Inflammatory macrophage treated with lipopolysaccharide for 4 hours (primary cell): ENCODE measurements around the gene HNRNPH3.
"Not testable (repeated sequence)": the region's sequence is repeated elsewhere in the genome, so short reads cannot be mapped to it uniquely, and the experiment has no call there.

Experiments used
- DNase-seq: peaks from one replicate; pipeline ENCODE4 v3.0.0-alpha.2; 2020

The HNRNPH3 gene, protein sequence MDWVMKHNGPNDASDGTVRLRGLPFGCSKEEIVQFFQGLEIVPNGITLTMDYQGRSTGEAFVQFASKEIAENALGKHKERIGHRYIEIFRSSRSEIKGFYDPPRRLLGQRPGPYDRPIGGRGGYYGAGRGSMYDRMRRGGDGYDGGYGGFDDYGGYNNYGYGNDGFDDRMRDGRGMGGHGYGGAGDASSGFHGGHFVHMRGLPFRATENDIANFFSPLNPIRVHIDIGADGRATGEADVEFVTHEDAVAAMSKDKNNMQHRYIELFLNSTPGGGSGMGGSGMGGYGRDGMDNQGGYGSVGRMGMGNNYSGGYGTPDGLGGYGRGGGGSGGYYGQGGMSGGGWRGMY

GRCh38 chr10:68331455-68332258, at the start of gene HNRNPH3:
TSS of gene HNRNPH3 (plus strand) at chr10:68332064. CDS start at chr10:68337222, 5,158 bp downstream.
- peak; percentile 98 for DNase-seq

- no peak for DNase-seq
Measured at GRCh38 chr10:68284062-68285001, 47.5 kb upstream of the HNRNPH3 start.

DNA sequence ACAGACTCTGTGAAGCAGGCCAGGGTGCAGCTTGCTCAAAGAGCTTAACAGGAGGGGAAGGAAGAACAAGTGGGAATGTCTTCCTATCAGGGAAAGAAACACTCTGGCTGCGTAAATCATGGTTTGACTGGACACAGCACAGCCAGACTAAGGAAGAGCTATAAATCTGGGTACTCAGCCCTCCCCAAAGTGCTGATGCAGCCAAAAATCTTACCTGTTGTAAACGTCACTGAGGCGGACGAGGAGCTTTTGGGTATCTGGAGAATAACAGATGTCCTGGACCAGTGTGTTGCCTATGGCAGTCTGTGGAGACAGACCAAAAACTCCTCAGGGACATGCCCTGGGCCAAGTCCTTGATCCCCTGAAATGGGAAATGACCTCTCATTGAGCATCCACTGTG, 43.1 kb upstream of the HNRNPH3 start:
- no peak for DNase-seq

DNA sequence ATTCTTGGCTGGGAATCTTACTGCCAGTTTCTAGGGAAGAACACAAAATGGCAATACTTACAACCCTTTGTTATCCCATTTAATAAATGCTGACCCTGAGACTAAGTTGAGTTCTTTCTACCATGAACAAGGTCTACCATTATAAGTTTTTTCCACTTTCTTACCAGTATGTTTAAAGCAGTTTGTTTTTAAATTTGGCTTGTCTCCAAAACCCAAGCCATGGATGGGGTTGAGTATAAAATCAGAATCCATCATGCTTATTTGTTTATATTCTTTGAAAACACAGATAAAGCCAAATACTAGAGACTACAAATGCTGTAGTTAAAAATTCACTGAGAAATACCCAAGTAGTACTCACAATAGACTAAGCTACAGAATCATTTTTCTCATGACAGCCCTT, 41.1 kb upstream of the HNRNPH3 start:
- DNase-seq, result no peak

DNA sequence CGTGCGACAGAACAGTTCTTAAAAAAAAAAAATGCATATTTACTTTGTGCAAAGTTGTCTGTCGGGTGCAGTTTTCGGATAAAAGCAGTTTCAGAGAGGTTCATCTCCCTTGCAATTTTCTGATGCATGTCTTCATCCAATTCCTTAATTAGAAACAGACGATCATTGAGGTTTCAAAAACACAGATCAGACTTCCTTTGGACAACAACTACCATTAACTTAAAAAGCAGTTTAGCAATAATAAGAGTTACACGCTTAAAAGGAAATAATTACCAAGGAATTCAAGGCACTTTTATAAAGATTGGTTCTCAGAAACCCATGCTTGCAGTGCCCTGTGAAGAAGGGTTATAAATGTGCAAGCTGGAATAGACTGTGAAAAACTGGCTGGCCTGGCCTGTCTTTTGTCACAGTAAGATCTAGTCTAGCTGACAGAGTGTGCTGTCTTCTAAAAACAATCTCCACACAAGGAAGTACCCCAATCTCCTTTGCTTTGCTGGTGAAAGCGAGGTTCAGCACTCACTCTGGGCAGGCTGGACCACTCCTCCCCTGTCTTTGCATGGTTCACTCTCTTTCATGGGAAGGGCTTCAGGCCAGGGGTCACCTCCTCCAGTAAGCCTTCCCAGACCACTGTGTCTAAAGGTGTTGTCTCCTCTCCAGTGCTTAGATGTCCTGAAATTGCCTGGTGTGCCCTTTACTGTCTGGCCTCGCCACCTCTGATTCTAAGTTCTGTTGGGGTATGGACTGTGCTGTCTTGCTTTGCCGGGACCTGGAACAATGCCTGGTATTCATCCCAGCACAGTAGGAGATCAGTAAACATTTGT, 34.8 kb upstream of the HNRNPH3 start:
- no peak for DNase-seq

DNA sequence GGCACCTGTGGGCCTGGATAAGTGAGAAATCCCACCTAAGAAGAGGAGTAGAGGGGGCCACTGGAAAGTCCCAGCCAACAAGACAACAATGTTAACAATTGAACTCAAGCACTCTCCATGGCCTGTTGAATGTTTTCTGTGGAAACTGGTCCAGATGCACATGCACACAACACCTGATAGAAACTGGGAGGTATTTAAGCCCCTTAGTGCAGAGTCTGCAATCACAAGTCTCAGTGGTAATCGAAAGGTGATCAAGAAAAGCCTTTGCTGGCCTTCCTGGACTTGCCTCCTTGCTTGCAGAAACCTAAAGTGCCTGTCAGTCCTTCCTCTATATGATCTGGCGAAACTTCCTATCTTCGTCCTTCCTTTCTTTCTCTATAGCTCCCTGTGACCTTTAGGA, 30.6 kb upstream of the HNRNPH3 start:
- peak; percentile 15 for DNase-seq

GRCh38 chr10:68301790-68302502, 29.9 kb upstream of the HNRNPH3 start:
- DNase-seq, result peak; percentile 53

- no peak for DNase-seq
Measured at GRCh38 chr10:68302503-68302823, 29.4 kb upstream of the HNRNPH3 start.

DNA sequence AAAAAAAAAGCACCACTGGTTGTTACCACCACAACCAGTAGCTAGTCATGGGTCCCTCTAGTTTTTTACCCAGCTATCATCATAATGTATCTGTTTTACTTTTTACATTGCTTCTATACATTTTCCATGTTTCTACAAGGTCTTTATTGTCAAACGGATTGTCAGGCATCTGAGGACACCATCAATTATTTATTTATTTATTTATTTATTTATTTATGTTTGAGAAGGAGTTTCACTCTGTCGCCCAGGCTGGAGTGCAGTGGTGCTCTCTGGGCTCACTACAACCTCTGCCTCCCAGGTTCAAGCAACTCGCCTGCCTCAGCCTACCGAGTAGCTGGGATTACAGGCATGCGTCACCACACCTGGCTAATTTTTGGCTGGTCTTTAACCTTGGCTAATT, 29.0 kb upstream of the HNRNPH3 start:
- DNase-seq, result no peak

DNA sequence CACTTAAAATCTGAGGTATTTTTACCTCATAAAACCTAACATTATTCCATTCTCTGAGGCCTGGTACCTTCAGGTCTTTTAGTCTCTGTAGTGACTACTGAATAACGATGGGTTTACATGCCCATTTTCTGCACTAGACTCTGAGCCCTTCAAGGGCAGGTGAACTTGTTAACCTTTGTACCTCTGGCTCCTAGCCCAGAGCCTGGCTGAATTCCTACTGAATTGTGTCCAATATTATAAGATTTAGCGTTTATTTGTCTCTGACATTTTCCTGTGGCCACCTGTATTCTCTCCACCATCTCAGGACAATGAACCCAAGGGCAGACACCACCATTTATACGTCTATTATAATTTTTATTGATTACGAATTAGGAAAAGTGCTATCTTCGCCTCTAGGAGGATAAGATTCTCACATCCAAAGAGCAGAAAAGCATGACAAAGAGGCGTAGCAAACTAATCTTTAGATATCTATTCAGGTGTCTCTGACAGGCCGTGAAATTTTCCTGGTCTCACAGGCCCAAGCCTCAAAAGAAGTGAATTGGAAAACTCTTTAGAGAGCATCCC, 27.9 kb upstream of the HNRNPH3 start:
- no peak for DNase-seq

DNA sequence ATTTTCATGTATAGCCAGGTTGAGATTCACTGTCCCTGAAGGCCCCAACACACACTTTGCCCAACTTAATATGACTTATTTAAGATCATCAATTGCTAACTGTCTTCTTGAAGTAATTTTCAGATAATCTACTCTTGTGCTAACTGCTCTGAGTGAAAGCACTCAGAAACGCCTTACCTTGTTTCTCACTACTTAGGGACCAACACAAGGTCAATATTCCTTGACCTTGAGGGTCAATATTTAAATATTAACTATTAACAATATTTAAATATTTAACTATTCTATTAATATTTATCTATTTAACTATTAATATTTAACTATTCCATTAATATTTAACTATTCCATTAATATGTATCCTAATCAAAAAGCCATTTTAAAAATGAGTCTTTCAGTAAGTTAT, 26.0 kb upstream of the HNRNPH3 start:
- no peak for DNase-seq

- no peak for DNase-seq
Measured at GRCh38 chr10:68310531-68310930, 21.3 kb upstream of the HNRNPH3 start.

DNA sequence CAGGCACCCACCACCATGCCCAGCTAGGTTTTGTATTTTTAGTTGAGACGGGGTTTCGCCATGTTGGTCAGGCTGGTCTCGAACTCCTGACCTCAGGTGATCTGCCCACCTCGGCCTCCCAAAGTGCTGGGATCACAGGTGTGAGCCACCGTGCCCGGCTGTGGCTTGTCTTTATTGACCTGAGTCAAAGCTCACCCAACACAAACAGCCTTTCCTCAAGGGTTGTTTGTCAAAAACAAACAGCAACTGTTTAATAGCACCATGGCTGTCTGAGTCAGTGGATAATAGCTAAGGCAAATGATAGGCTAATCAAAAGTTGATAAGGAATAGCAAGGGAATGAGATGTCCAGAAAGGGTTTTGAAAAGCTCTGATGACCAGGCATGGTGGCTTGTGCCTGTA, 16.9 kb upstream of the HNRNPH3 start:
- DNase-seq, result not testable (repeated sequence)

DNA sequence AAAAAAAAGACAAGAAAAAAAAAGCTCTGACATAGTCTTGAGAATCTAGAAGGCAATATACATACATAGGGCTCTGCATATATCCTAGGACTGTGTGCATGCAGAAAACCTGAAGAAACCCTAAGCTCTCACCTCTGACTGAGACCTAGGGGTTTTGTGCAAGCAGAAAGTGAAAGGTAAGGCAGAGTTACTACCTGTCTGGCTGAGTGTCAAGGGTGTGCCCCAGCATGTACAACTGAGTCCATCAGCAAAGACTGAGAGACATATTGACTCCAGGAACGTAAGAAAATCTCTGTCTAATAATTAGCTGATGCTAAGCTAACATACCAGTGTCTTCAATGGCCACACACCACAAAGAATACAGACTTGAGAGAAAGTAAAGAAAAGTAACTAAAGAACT, 16.3 kb upstream of the HNRNPH3 start:
- no peak for DNase-seq

GRCh38 chr10:68318331-68319059, 13.4 kb upstream of the HNRNPH3 start:
- DNase-seq, result no peak

DNA sequence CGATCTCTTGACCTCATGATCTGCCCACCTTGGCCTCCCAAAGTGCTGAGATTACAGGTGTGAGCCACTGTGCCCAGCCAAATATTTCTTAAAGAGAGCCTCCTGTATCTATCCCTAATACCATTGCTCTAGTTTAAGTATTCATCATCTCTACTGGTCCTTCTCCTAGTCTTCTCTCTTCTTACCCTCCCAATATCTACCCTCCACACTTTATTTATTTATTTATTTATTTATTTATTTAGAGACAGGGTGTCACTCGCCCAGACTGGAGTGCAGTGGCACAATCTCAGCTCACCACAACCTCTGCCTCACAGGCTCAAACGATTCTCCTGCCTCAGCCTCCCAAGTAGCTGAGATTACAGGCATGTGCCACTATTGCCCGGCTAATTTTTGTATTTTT, 7.5 kb upstream of the HNRNPH3 start:
- not testable (repeated sequence) for DNase-seq

DNA sequence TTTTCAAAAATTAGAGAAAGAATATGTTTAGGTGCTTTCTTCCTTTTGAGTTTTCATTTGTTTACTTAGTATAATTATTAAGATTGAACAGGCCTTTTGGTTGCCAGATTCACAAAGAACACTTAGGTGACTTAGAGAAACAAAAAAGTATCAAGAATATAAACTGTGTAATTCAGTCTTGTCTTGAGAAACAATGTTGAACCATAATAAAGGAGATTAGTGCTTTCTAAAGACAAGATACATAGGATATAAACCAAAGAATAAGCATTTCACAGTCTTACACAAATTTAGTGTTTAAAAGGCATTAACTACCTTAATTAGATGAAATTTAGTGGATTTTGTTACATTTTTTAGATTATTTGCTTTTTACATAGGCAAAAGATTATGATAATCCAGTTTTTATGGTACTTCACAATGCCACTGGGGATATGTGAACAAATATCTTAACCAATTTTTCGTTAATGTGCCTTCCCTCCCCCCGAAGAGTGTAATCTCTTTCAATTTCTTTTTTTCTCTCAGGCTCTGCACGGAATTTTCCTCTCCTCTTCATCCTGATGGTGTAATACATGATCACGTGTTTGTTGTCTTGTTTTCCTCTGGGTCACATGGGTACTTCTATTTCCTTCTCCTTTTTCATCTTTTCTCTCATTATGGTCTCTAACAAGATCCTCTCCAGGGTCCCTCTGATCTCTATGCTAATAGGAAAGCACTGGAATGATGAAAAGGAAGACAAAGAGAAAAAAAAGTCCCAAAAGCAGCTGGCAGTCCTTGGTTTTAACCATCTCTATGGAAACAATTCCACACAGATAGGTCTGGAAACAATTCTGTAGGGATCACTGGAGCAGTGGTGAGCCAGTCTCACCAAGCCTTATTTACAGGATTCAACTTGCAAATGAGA, 3.7 kb upstream of the HNRNPH3 start:
- DNase-seq, result peak; percentile 90

DNA sequence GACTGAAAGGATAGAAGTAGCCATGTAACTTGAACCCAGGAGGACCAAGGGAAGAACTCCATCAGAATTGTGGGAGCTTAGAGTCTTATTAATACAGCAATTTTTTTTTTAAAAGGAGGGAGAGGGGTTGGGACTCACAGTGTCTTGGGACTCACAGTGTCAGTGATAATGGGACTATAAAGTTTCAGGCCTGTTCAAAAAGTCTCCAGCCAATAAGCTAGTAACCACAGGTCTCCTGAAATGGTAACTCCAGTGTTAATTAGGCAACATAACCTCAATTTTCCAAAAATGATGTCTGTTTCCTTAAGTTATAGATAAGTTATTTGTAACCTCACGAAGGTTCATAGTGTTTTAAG, 2.4 kb upstream of the HNRNPH3 start:
- DNase-seq, result no peak

GRCh38 chr10:68330852-68331454, 911 bp upstream of the HNRNPH3 start:
- no peak for DNase-seq
